PC-3 (cell line): ENCODE data around the gene SMIM36.

Source experiments
- CTCF ChIP-seq: fragments of 300-600 bp; sonication (generic); conservative IDR thresholded peaks from 2 replicates; pipeline ENCODE4 v1.5.1; 2017; ENCODE audit warnings: antibody characterized with exemption, low read depth, mild to moderate bottlenecking, low read length
- EZH2 ChIP-seq: fragments of 300-600 bp; sonication (generic); IDR thresholded peaks from one replicate; pipeline ENCODE4 v1.6.1; 2017; ENCODE audit warnings: antibody characterized with exemption, mild to moderate bottlenecking, low read length; ENCODE audit not compliant: unreplicated experiment

GRCh38 chr17:55462234-55462633 lies 49.0 kb downstream of the SMIM36 start:
- TF ChIP-seq CTCF (no peak), EZH2 (no peak)
